ENCODE measurements around the gene AUP1. TPM values are rescaled to one million over a fixed set of nuclear protein-coding genes. Genes with fewer than 3 reads are reported as not detected.

AUP1 gene
- total RNA-seq, 4 donors from 2014 or later: 111 to 207 (median 135) TPM

DNA sequence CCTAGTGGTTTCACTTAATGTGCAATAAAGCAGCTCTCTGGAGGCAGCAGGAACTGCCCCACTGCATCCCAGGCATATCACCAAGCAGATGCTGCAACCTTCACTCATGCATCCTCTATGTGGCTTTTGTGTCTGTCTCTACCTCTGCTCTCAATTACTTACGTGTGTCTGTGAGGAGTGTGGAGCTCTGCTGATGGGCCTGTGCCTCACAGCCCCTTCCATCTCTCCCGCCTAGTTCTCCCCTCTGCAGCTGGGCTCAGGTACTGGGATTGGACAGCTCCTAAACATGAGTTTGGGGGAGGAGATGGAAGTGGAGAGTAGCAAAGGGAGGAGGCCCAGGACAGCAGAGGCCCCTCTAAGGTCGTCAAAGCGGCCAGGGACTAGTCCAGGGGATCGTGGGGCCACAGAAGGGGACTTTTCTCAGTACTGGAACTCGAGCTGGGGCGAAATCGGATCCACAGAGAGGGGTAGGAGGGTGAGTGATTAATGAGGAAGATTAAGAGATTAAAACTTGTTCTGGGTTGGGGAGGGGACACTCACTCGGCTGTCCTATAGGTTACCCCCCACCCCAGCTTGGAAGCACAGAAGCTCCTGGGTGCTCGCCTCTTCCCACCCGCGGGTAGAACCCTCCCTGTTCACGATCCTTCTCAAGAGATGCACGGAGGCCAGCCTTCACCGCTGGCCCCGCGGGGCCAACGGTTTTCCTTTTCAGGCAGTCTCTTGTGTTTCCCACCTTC, 28.0 kb downstream of the AUP1 start:
- Histone ChIP-seq H3K27me3 (peaks cover 0 to 56% of the 10 kb centered on the region in 2 donors), H3K4me1 (peaks cover 0 to 78% (median 39%) of the 10 kb centered on the region in 4 donors), H3K36me3 (peaks cover 0 to 24% (median 0%) of the 10 kb centered on the region in 3 donors)

DNA sequence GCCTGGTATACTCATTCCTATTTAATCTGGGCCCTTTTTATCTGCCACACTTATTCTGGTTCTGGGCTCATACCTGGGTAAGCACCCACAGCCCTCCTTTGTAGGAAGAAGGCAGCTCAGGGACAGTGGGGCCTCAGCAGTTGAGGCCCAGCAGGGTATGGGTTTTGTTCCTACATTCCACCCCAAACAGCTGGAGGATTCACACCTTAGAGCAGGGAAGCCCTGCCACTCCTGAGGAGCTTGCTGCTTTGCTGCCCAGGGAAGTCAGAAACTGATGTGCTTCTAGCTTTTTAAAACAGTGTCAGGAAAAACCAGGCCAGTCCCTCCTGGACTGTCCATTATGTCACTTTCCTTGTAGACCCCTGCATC, 28.9 kb downstream of the AUP1 start:
- H3K4me3 ChIP-seq: no peak overlapping the region
- H3K27ac ChIP-seq: no peak overlapping the region
- DNase-seq (ENCODE audit: low spot score in 2 of 2): no peak
- peaks cover 0 to 15% (median 0%) of the 10 kb centered on the region in 3 donors for H3K36me3 ChIP-seq
- peaks cover 0 to 69% (median 30%) of the 10 kb centered on the region in 4 donors for H3K4me1 ChIP-seq
- H3K9me3 ChIP-seq: no peaks in the 10 kb centered on the region
- TF ChIP-seq EP300 (IDR thresholded peaks at IDR 0.05) (no peak), POLR2A (IDR thresholded peaks at IDR 0.05) (no peak)
- TF ChIP-seq, protein P1, sequence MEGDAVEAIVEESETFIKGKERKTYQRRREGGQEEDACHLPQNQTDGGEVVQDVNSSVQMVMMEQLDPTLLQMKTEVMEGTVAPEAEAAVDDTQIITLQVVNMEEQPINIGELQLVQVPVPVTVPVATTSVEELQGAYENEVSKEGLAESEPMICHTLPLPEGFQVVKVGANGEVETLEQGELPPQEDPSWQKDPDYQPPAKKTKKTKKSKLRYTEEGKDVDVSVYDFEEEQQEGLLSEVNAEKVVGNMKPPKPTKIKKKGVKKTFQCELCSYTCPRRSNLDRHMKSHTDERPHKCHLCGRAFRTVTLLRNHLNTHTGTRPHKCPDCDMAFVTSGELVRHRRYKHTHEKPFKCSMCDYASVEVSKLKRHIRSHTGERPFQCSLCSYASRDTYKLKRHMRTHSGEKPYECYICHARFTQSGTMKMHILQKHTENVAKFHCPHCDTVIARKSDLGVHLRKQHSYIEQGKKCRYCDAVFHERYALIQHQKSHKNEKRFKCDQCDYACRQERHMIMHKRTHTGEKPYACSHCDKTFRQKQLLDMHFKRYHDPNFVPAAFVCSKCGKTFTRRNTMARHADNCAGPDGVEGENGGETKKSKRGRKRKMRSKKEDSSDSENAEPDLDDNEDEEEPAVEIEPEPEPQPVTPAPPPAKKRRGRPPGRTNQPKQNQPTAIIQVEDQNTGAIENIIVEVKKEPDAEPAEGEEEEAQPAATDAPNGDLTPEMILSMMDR (IDR thresholded peaks at IDR 0.05): no peak
- H3K27me3 ChIP-seq: peaks cover 0 to 56% of the 10 kb centered on the region in 2 donors

More for the DNA sequence above, 28.0 kb downstream of the AUP1 start:
- TF ChIP-seq EP300 (IDR thresholded peaks at IDR 0.05) (no peak), POLR2A (IDR thresholded peaks at IDR 0.05) (no peak)
- TF ChIP-seq, protein P1 (IDR thresholded peaks at IDR 0.05): no peak
- WGBS, 2 donors: 83 to 84% methylated on average over 18 of the region's 18 CpGs
- Histone ChIP-seq H3K4me3 (no peak overlapping the region), H3K9me3 (no peaks in the 10 kb centered on the region), H3K27ac (no peak overlapping the region)
- no peak for DNase-seq (ENCODE audit: low spot score in 2 of 2)

DNA sequence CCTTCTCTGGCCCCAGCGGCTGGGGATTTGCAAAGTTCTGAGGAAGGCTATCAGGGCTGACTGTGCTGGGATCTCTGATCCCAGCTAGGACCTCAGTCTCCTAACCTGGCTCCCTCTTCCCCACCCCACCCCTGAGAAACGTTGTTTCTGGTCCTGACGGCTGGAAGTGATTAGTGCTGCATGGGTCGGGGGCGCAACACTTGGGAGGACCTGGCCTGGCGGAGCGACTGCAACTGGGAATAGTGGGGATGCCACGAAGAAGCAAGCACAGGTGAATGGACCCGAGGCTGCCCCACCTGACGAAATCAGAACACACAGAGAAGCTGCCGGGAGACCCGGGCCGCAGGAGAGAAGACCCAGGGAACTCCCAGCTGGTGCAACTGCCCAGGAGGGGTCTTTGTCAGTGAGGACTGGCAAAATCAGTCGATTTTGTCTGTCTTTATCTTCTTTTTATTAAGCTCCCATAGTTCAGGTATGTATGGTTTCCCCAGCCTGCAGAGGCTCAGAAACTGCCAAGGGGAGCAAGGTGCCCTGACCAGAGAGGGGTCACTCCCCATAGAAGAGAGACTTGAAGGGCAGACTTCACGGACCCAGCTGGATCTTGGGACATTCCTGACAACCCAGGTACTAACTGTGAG, 29.4 kb downstream of the AUP1 start:
- Histone ChIP-seq H3K27me3 (peaks cover 0 to 56% of the 10 kb centered on the region in 2 donors), H3K4me1 (peaks cover 0 to 64% (median 28%) of the 10 kb centered on the region in 4 donors), H3K27ac (no peak overlapping the region), H3K4me3 (no peak overlapping the region), H3K9me3 (no peaks in the 10 kb centered on the region), H3K36me3 (peaks cover 0 to 10% (median 0%) of the 10 kb centered on the region in 3 donors)
- WGBS, 2 donors: 48 to 58% methylated on average over 14 to 15 of the region's 15 CpGs
- DNase-seq (ENCODE audit: low spot score in 2 of 2): no peak
- TF ChIP-seq, protein P1 (IDR thresholded peaks at IDR 0.05): no peak
- no peak for TF ChIP-seq POLR2A (IDR thresholded peaks at IDR 0.05)
- no peak for TF ChIP-seq EP300 (IDR thresholded peaks at IDR 0.05)

DNA sequence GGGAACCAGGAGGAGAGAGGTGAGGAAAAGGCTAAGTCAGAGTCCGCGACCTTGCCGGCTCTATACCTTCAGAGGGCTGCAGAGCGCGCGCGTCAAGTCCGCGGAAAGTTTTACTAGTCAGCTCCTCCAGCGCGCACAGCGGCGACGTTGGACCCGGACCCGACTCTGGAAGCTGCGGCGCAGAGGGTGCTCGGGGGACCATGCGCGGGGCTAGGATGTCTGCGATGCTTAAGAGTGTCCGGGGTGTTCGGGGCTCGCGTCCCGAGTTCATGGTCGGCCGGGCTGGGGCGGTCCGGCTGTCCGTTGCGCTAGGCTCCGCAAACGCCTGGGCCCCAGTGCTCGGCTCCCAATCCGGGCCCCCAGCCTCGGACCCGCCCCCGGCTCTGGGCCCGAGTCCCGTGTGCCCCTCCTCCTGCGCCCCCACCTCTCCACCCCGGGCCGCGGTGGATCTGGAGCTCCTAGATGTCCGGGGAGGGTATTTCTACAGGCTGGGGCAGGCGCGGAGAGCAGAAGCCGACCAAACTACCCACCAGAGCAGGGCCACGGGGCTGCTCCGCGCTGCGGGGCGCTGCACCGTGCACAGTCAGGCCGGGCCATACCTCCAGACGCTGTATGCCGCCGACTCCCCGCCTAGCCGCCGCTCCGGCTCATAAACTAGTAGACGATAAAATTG, 30.1 kb downstream of the AUP1 start, which contains the start of gene LBX2:
Gene LBX2, minus strand, starts transcription at position 337 of the 673 bp plus-strand sequence. Its CDS starts 66 bp downstream, at position 271.
- Histone ChIP-seq H3K27ac (no peak within 1 kb of the TSS), H3K4me3 (peak within 1 kb of the TSS; percentile 5 to 43 (median 28)), H3K27me3 (peaks cover 0 to 56% of the 10 kb centered on the region in 2 donors), H3K9me3 (no peaks in the 10 kb centered on the region), H3K36me3 (peaks cover 0 to 6% (median 0%) of the 10 kb centered on the region in 3 donors), H3K4me1 (peaks cover 0 to 57% (median 28%) of the 10 kb centered on the region in 4 donors)
- TF ChIP-seq, protein P1 (IDR thresholded peaks at IDR 0.05): no peak
- TF ChIP-seq EP300 (IDR thresholded peaks at IDR 0.05) (no peak), POLR2A (IDR thresholded peaks at IDR 0.05) (no peak)
- WGBS, 2 donors: 0 to 5% methylated on average over 14 to 36 of the region's 65 CpGs
- no peak for DNase-seq (ENCODE audit: low spot score in 2 of 2)
